Peyer's patch (tissue), 4 donors: ENCODE measurements around the gene PLA2G4C. TPM values are rescaled to one million over a fixed set of nuclear protein-coding genes. Genes with fewer than 3 reads are reported as not detected.

Experiments used
- DNase-seq, 3 donors: peaks; one replicate each; pipeline ENCODE4 v3.0.0-alpha.2; 2017 to 2019
- H3K27ac ChIP-seq, 4 donors: fragments of 200-600 bp; sonication (generic); one replicate each; pipeline ENCODE4 v1.5.1; 2016 to 2019
- H3K27me3 ChIP-seq, 2 donors: fragments of 200-600 bp; sonication (generic); one replicate each; pipeline ENCODE4 v1.5.1; 2019
- H3K36me3 ChIP-seq, 3 donors: fragments of 200-600 bp; sonication (generic); one replicate each; pipeline ENCODE4 v1.5.1; 2016 to 2019
- H3K4me1 ChIP-seq, 4 donors: fragments of 200-600 bp; sonication (generic); one replicate each; pipeline ENCODE4 v1.5.1; 2016 to 2019
- H3K4me3 ChIP-seq, 4 donors: fragments of 200-600 bp; sonication (generic); 1 replicate in 3 of 4; 2 replicates in 1 of 4; pipeline ENCODE4 v1.5.1; 2016 to 2019; ENCODE audit warnings: mild to moderate bottlenecking in 1 of 4
- H3K9me3 ChIP-seq, 4 donors: fragments of 200-600 bp; sonication (generic); one replicate each; pipeline ENCODE4 v1.5.1; 2016 to 2019; ENCODE audit warnings: mild to moderate bottlenecking in 1 of 4
- POLR2A ChIP-seq, 2 donors: fragments of 450-650 bp; IDR thresholded peaks; one replicate each; pipeline ENCODE4 v1.5.1; 2017; ENCODE audit warnings: antibody characterized with exemption in 2 of 2, mild to moderate bottlenecking in 2 of 2, moderate library complexity in 2 of 2
- total RNA-seq, 4 donors: library from RNA; depleted of rRNA; stranded (reverse); fragments of >200 nt; gene quantifications; one replicate each; pipeline ENCODE4 v1.1.0, GENCODE V29; 2016
- TF ChIP-seq, protein P1 (sequence below), 6 experiments: fragments of 450-650 bp in 4 of 6; fragments of 200-600 bp in 2 of 6; sonication (generic) in 1 of 6; IDR thresholded peaks; one replicate each; pipeline ENCODE4 v1.5.1; 2017 to 2019; ENCODE audit warnings: antibody characterized with exemption in 6 of 6, mild to moderate bottlenecking in 3 of 6, moderate library complexity in 1 of 6

Gene PLA2G4C
- total RNA-seq, 4 donors from 2014 or later, result 7.6 to 26.9 (median 18.3) TPM

- Histone ChIP-seq H3K9me3 (no peaks in the 10 kb centered on the region), H3K27ac (no peak overlapping the region), H3K36me3 (peaks cover 0 to 4% (median 0%) of the 10 kb centered on the region in 3 donors), H3K4me3 (no peak overlapping the region), H3K27me3 (no peaks in the 10 kb centered on the region), H3K4me1 (peaks cover 0 to 3% (median 0%) of the 10 kb centered on the region in 4 donors)
- TF ChIP-seq, protein P1, sequence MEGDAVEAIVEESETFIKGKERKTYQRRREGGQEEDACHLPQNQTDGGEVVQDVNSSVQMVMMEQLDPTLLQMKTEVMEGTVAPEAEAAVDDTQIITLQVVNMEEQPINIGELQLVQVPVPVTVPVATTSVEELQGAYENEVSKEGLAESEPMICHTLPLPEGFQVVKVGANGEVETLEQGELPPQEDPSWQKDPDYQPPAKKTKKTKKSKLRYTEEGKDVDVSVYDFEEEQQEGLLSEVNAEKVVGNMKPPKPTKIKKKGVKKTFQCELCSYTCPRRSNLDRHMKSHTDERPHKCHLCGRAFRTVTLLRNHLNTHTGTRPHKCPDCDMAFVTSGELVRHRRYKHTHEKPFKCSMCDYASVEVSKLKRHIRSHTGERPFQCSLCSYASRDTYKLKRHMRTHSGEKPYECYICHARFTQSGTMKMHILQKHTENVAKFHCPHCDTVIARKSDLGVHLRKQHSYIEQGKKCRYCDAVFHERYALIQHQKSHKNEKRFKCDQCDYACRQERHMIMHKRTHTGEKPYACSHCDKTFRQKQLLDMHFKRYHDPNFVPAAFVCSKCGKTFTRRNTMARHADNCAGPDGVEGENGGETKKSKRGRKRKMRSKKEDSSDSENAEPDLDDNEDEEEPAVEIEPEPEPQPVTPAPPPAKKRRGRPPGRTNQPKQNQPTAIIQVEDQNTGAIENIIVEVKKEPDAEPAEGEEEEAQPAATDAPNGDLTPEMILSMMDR (IDR thresholded peaks at IDR 0.05), result no peak
- TF ChIP-seq POLR2A (IDR thresholded peaks at IDR 0.05), result no peak
- no peak for DNase-seq
These were observed 9.9 kb upstream of the PLA2G4C start for GRCh38 chr19:48120505-48120904.

DNA sequence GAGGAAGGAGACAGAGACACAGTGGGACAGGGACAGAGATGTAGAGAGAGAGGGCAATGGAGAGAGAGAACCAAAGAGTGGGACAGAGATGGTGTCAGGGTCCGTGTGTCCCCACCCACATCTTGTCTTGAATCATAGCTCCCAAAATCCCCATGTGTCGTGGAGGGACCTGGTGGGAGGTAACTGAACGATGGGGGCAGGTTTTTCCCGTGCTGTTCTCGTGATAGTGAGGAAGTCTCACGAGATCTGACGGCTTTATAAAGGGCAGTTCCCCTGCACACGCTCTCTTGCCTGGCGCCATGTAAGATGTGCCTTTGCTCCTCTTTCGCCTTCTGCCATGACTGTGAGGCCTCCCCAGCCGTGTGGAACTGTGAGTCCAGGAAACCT is 7.5 kb upstream of the PLA2G4C start:
- H3K27me3 ChIP-seq, result no peaks in the 10 kb centered on the region
- no peak for TF ChIP-seq POLR2A (IDR thresholded peaks at IDR 0.05)
- TF ChIP-seq, protein P1 (IDR thresholded peaks at IDR 0.05), result no peak
- DNase-seq, result peak in 1 of 3 donors; percentile 21
- no peaks in the 10 kb centered on the region for H3K9me3 ChIP-seq
- H3K4me1 ChIP-seq, result peaks cover 0 to 3% (median 0%) of the 10 kb centered on the region in 4 donors
- H3K36me3 ChIP-seq, result peaks cover 0 to 3% (median 0%) of the 10 kb centered on the region in 3 donors
- peak overlapping the region in 1 of 4 donors; percentile 42 for H3K27ac ChIP-seq
- no peak overlapping the region for H3K4me3 ChIP-seq

DNA sequence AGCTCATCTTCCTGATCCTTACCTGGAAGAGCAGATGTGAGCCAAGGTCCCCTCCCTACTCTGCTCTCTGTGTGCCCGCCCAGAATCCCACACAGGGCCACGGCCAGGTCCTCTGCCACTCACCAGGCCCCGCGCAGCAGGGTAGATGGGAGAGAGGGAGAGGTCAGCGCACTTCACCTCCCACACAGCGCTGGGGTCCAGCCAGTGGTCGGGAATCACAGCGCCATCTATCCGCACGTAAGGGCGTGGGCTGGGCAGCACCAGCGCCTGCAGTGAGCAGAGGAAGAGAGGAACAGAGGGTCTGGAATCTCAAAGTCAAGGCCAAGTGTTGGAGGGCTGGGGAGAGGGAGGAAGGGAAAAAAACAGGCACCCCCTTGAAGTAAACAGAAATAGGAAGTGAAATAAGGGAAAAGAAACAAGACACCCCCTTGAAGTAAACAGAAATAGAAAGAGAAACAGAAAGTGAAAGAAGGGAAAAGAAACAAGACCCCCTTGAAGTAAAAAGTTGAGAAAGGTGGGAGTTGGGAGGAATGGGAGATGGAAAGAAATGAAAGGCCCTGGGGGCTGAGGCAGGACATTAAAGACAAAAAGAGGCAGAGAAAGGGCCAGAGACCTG is 7.0 kb upstream of the PLA2G4C start:
- Histone ChIP-seq H3K36me3 (no peaks in the 10 kb centered on the region), H3K9me3 (no peaks in the 10 kb centered on the region), H3K27me3 (no peaks in the 10 kb centered on the region), H3K4me1 (peaks cover 0 to 3% (median 0%) of the 10 kb centered on the region in 4 donors), H3K27ac (peak overlapping the region in 1 of 4 donors; percentile 42), H3K4me3 (no peak overlapping the region)
- DNase-seq, result no peak
- TF ChIP-seq, protein P1 (IDR thresholded peaks at IDR 0.05), result no peak
- no peak for TF ChIP-seq POLR2A (IDR thresholded peaks at IDR 0.05)

DNA sequence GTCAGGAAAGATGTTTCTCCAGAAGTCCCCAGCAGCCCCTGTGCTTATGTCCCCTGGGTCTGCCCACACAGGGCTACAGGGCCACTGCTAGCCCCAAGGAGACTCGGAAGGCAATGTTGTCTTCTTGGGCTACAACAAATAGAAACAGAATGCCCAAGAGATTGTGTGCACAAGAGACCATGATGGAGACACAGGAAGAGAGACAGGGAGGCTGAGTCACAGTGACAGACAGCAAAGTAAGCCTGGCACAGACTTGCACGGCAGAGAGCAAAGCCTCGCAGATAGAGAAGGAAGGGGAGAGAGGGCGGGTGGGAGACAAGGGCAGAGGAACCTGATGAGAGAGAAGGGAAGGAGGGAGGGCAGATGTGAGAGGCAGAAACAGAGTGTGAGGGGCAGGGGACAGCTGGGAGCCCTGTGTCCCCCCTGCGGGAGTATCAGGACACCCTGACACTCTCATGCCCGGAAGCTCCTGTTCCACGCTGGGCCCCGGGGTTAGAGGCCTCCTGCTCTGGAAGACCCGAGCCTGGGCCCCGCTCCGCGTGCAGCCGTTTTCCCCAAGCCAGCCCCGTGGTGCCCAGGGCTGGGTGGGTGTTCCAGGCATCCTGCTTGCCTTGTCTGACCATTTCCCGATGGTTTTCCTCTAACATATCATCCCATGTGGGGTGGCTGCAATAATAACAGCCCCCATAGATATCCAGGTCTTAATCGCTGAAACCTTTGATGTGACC is 2.7 kb upstream of the PLA2G4C start:
- DNase-seq, result no peak
- TF ChIP-seq, protein P1 (IDR thresholded peaks at IDR 0.05), result no peak
- no peak for TF ChIP-seq POLR2A (IDR thresholded peaks at IDR 0.05)
- H3K27me3 ChIP-seq, result no peaks in the 10 kb centered on the region
- H3K4me1 ChIP-seq, result peaks cover 0 to 12% (median 3%) of the 10 kb centered on the region in 4 donors
- no peaks in the 10 kb centered on the region for H3K9me3 ChIP-seq
- H3K36me3 ChIP-seq, result no peaks in the 10 kb centered on the region
- H3K4me3 ChIP-seq, result no peak overlapping the region
- no peak overlapping the region for H3K27ac ChIP-seq

DNA sequence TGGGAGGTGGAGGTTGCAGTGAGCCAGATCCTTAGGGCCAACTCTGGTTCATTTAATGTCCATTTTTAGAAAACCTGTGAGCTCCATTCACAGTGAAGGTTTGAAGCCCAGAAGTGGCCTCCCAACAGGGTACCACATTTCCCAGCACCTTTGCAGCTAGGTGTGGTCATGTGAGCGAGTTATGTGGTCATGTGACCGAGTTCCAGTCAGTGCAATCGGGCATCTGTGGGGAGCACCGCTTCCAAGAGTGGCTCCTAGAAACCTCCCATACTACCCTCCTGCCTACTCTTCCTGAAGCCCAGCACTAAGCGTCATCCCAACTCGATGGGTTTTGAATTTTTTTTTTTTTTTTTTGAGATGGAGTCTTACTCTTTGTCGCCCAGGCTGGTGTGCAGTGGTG is 663 bp upstream of the PLA2G4C start:
- no peak overlapping the region for H3K4me3 ChIP-seq
- no peaks in the 10 kb centered on the region for H3K27me3 ChIP-seq

More for the DNA sequence above, 663 bp upstream of the PLA2G4C start:
- Histone ChIP-seq H3K9me3 (no peaks in the 10 kb centered on the region), H3K27ac (peak overlapping the region; percentile 57 to 90 (median 82)), H3K36me3 (no peaks in the 10 kb centered on the region), H3K4me1 (peaks cover 0 to 21% (median 3%) of the 10 kb centered on the region in 4 donors)
- TF ChIP-seq POLR2A (IDR thresholded peaks at IDR 0.05), result no peak
- TF ChIP-seq, protein P1 (IDR thresholded peaks at IDR 0.05), result no peak
- peak in 1 of 3 donors; percentile 18 for DNase-seq
